Measurements from ENCODE around the gene RHBDL2.
"Not testable (repeated sequence)": the region's sequence is repeated elsewhere in the genome, so short reads cannot be mapped to it uniquely, and the experiment has no call there.

The RHBDL2 gene, protein sequence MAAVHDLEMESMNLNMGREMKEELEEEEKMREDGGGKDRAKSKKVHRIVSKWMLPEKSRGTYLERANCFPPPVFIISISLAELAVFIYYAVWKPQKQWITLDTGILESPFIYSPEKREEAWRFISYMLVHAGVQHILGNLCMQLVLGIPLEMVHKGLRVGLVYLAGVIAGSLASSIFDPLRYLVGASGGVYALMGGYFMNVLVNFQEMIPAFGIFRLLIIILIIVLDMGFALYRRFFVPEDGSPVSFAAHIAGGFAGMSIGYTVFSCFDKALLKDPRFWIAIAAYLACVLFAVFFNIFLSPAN

DNA sequence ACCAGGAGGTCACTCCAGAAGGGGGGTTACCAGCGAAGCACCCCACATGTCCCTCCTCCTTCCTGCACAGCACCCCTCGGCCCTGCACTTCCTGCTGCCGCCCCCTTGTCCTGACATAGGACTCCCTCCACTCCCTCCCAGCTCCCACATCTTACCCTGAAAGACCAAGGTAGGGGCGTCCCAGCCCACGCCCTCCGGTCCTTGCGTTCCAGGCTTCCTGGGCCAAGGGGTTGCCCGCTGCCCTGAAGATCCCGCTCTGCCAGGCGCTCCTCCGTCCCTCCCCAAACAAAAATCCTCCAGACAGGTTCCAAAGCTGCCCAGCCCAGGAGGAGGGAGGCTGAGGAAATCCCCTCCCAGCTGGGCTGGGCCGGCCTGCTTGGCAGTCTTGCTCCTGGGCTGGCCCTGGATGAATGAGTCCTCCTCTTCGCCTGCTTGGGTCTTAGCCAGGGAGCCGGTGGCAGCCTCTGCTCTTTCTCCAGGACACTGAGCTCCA lies at the start of gene RHBDL2:
RHBDL2 (minus strand) TSS at position 304 of the 493 bp plus-strand sequence. CDS start 22,618 bp downstream, outside the sequence.
- peak within 1 kb of the TSS; percentile 85 for H3K4me3 ChIP-seq (ENCODE audit: low read length)
- DNase-seq (ENCODE audit: low read depth): peak; percentile 91
- TF ChIP-seq, protein P1, sequence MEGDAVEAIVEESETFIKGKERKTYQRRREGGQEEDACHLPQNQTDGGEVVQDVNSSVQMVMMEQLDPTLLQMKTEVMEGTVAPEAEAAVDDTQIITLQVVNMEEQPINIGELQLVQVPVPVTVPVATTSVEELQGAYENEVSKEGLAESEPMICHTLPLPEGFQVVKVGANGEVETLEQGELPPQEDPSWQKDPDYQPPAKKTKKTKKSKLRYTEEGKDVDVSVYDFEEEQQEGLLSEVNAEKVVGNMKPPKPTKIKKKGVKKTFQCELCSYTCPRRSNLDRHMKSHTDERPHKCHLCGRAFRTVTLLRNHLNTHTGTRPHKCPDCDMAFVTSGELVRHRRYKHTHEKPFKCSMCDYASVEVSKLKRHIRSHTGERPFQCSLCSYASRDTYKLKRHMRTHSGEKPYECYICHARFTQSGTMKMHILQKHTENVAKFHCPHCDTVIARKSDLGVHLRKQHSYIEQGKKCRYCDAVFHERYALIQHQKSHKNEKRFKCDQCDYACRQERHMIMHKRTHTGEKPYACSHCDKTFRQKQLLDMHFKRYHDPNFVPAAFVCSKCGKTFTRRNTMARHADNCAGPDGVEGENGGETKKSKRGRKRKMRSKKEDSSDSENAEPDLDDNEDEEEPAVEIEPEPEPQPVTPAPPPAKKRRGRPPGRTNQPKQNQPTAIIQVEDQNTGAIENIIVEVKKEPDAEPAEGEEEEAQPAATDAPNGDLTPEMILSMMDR (IDR thresholded peaks at IDR 0.05; ENCODE audit: insufficient read depth, low read depth, low read length, missing control alignments): no peak

DNA sequence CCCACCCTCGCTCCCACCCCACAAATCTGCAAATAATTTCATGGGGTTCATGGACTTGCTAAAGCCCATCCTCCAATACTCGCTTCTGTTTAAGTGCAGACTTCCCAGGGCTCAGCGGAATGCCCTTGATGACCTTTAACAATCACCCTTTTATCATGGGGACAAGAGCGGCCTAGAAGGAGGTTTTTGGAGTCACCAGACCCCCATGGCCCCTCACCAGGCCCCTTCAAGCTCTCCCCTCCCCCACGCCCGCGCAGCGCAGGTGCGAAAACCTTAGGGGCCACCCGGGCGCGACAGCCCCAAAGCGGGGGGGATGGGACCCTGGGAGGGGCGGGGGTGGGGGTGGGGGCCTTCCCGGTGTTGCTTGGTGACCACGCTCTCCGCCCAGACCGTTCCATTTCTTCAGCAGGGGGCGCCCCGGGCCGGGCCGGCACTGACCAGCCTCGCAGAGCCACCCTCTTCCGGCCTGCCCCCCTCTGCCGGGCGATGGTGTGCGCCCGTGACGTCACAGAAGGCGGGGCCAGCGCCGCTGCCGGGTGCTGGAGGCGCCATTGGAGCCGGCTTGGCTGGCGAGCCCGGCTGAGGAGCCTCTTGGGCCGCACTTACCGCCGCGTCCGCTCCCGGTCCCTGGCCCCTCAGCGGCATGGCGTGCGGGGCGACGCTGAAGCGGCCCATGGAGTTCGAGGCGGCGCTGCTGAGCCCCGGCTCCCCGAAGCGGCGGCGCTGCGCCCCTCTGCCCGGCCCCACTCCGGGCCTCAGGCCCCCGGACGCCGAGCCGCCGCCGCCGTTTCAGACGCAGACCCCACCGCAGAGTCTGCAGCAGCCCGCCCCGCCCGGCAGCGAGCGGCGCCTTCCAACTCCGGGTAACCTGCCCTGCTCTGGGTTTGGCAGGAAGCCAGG lies 49.4 kb upstream of the RHBDL2 start, which contains the start of gene AKIRIN1:
AKIRIN1 (plus strand) TSS at position 539 of the 900 bp plus-strand sequence; CDS start at position 644, 105 bp downstream.
- peak; percentile 96 for DNase-seq (ENCODE audit: low read depth)
- TF ChIP-seq, protein P1 (IDR thresholded peaks at IDR 0.05; ENCODE audit: insufficient read depth, low read depth, low read length, missing control alignments): no peak
- H3K4me3 ChIP-seq (ENCODE audit: low read length): peak within 1 kb of the TSS; percentile 91

DNA sequence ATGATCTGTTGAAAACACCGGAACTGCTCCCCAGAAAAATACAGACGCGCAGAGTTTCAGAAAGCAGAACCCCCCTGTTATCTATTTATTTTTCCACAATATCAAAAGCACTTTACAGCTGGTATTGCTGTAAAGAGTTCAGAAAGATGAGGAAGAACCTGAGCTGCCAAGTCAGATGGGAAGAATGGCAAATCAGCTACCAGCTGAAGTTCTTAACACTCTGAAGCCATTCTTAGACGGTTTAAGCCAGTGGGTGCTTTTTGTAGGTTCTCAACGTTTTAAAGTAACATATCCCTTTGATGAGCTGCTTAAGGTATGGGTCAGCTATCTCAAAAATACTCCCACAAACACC lies 48.7 kb upstream of the RHBDL2 start:
- DNase-seq (ENCODE audit: low read depth): peak; percentile 20
- TF ChIP-seq, protein P1 (IDR thresholded peaks at IDR 0.05; ENCODE audit: insufficient read depth, low read depth, low read length, missing control alignments): no peak
- peak overlapping the region; percentile 52 for H3K4me3 ChIP-seq (ENCODE audit: low read length)

DNA sequence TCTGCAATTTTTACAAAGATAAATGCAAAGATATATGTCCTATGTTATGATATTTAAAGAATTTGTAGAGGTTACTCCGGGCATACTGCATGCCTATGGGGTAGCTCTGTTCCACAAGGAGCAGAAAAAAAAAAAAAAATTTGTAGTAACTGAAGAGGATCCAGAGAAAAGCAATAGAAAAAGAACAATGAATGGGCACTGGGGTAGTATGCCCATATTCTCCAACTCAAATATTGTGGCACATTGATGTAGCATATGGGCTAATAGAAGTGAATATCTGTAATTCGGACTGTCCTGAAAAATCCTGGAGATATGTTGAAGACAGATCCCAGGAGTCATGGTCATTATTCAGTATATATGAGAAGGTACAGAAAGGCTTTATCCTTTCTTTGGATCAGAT lies 48.3 kb upstream of the RHBDL2 start:
- TF ChIP-seq, protein P1 (IDR thresholded peaks at IDR 0.05; ENCODE audit: insufficient read depth, low read depth, low read length, missing control alignments): no peak
- no peak for DNase-seq (ENCODE audit: low read depth)
- H3K4me3 ChIP-seq (ENCODE audit: low read length): no peak overlapping the region

DNA sequence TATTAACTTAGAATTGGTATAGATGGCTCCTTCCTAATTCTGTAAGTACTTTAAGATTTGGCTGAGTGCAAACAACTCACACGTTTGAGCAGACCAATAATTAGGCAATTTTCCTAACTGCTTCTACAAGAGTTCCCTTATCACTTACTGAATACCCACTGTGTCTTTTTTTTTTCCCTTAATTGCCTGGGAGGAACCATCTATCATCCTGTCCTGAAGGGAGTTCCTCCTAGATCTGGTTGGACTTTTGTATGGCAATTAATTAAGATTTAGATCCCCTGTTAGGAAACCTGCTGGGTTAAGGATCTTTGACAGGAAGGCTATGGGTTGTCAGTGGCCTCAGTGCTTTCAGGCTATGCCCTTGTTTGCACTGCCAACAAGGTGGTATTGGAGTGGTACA lies 37.8 kb upstream of the RHBDL2 start:
- H3K4me3 ChIP-seq (ENCODE audit: low read length); DNase-seq (ENCODE audit: low read depth): not testable (repeated sequence)

DNA sequence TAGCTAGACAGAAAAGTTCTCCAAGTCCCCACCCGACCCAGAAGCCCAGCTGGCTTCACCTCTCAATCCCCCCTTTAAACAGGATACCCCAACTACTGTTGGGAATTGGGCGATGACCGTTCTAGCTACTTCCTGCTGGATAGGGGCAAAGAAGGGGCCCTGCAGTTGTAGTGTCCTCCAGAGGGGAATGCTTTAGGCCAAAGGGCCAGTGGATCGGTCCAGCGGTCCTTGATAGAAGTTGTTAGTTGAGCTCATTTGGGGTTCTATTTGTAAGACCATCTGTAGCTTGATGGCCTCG lies 36.6 kb upstream of the RHBDL2 start:
- DNase-seq (ENCODE audit: low read depth); H3K4me3 ChIP-seq (ENCODE audit: low read length): not testable (repeated sequence)

DNA sequence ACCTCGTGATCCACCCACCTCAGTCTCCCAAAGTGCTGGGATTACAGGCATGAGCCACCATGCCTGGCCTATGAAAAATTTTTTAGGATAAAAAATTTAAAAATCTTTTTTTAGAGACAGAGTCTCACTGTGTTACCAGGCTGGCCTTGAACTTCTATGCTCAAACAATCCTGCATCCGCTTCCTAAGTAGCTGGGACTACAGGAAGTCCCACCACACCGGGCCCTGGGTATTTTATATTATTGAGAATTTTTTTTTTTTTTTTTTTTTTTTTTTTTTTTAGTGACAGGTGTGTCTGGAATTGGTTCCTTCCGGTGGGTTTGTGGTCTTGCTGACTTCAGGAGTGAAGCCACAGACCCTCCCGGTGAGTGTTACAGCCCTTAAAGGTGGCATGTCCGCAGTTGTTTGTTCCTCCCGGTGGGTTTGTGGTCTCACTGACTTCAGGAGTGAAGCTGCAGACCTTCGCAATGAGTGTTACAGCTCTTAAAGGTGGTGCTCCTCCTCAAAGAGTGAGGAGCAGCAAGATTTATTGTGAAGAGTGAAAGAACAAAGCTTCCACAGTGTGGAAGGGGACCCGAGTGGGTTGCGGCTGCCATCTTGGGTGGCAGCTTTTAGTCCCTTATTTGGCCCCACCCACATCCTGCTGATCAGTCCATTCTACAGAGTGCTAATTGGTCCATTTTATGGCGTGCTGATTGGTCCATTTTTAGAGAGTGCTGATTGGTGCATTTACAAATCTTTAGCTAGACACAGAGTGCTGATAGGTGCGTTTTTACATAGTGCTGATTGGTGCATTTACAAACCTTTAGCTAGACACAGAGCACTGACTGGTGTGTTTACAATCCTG lies 36.0 kb upstream of the RHBDL2 start:
- not testable (repeated sequence) for H3K4me3 ChIP-seq (ENCODE audit: low read length); DNase-seq (ENCODE audit: low read depth)
